SU-DHL-6 (cell line): ENCODE measurements around the gene CCDC88C.

Experiments used
- EZH2phosphoT487 ChIP-seq: fragments of 200-600 bp; sonication (generic), shearing (Covaris generic); conservative IDR thresholded peaks from 2 replicates; pipeline ENCODE4 v1.6.1; 2018; ENCODE audit warnings: mild to moderate bottlenecking, antibody characterized with exemption, low read length, moderate library complexity, mixed read lengths
- TF ChIP-seq, protein P1 (sequence below): fragments of 200-600 bp; sonication (generic); IDR thresholded peaks from one replicate; pipeline ENCODE4 v1.5.1; 2017; ENCODE audit warnings: antibody characterized with exemption, mild to moderate bottlenecking, low read length, moderate library complexity; ENCODE audit not compliant: insufficient read depth, poor library complexity, severe bottlenecking

DNA sequence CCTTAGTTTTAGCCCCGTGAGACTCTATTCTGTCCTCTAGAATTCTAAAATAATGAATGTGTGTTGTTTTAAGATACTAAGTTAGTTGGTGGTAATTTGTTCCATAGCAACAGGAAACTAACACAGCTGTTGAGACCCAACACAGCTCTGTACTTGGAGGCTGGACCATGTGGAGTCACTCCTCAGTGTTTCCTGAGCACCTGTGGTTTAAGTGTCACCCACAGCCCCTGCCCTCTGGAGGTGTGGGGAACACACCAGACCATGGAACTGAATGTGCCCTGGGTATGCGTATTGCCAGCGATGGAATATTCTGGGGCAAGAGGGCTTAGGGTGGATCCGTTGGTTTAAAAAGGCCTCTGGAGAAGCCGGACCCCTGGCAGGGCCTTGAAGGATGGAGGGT is 156.5 kb downstream of the CCDC88C start:
- TF ChIP-seq, protein P1, sequence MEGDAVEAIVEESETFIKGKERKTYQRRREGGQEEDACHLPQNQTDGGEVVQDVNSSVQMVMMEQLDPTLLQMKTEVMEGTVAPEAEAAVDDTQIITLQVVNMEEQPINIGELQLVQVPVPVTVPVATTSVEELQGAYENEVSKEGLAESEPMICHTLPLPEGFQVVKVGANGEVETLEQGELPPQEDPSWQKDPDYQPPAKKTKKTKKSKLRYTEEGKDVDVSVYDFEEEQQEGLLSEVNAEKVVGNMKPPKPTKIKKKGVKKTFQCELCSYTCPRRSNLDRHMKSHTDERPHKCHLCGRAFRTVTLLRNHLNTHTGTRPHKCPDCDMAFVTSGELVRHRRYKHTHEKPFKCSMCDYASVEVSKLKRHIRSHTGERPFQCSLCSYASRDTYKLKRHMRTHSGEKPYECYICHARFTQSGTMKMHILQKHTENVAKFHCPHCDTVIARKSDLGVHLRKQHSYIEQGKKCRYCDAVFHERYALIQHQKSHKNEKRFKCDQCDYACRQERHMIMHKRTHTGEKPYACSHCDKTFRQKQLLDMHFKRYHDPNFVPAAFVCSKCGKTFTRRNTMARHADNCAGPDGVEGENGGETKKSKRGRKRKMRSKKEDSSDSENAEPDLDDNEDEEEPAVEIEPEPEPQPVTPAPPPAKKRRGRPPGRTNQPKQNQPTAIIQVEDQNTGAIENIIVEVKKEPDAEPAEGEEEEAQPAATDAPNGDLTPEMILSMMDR = no peak
- TF ChIP-seq EZH2phosphoT487 = no peak
